ENCODE results near the gene ERI3.

DNA sequence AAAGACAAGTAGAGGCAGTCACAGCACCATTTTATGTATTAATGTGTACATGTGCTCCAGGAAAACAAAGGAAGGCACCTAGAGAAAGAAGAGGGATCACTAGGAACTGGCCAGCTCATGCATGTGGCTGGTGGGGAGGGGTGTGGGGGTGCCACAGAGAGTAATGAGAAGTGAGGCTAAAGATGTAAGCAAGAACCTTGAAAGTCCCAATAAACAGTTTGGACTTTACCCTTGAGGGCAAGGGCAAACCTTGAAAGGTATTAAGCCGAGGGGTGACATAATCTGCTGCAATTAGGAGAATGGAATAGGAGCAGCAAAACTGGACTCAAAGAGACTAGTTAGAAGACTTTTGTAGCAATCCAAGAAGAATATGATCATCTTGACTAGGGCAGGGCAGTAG is 51.5 kb downstream of the ERI3 start:
- TF ChIP-seq, protein P1, sequence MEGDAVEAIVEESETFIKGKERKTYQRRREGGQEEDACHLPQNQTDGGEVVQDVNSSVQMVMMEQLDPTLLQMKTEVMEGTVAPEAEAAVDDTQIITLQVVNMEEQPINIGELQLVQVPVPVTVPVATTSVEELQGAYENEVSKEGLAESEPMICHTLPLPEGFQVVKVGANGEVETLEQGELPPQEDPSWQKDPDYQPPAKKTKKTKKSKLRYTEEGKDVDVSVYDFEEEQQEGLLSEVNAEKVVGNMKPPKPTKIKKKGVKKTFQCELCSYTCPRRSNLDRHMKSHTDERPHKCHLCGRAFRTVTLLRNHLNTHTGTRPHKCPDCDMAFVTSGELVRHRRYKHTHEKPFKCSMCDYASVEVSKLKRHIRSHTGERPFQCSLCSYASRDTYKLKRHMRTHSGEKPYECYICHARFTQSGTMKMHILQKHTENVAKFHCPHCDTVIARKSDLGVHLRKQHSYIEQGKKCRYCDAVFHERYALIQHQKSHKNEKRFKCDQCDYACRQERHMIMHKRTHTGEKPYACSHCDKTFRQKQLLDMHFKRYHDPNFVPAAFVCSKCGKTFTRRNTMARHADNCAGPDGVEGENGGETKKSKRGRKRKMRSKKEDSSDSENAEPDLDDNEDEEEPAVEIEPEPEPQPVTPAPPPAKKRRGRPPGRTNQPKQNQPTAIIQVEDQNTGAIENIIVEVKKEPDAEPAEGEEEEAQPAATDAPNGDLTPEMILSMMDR (IDR thresholded peaks at IDR 0.05): no peak
- TF ChIP-seq POLR2A (IDR thresholded peaks at IDR 0.05): no peak
